ENCODE results near the gene GOSR2.

DNA sequence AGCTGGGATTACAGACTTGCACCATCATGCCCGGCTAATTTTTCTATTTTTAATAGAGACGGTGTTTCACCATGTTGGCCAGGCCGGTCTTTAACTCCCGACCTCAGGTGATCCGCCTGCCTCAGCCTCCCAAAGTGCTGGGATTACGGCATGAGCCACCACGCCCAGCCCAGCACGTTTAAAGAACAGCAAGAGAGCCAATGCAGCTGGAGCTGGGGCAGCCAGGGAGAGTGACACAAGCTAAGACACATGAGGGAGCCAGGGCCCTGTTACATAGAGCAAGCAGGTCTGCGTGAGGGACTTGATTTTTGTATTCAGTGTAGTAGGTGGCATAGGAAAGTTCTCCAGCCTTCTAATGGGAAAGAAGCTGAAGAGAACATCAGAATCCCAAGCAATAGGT lies 21.7 kb upstream of the GOSR2 start:
- TF ChIP-seq, protein P1, sequence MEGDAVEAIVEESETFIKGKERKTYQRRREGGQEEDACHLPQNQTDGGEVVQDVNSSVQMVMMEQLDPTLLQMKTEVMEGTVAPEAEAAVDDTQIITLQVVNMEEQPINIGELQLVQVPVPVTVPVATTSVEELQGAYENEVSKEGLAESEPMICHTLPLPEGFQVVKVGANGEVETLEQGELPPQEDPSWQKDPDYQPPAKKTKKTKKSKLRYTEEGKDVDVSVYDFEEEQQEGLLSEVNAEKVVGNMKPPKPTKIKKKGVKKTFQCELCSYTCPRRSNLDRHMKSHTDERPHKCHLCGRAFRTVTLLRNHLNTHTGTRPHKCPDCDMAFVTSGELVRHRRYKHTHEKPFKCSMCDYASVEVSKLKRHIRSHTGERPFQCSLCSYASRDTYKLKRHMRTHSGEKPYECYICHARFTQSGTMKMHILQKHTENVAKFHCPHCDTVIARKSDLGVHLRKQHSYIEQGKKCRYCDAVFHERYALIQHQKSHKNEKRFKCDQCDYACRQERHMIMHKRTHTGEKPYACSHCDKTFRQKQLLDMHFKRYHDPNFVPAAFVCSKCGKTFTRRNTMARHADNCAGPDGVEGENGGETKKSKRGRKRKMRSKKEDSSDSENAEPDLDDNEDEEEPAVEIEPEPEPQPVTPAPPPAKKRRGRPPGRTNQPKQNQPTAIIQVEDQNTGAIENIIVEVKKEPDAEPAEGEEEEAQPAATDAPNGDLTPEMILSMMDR (IDR thresholded peaks at IDR 0.05) = no peak
- no peak for TF ChIP-seq POLR2A (IDR thresholded peaks at IDR 0.05)
